CD4-positive, alpha-beta T cell treated with Interleukin-6 for 4 hours (primary cell): ENCODE measurements around the gene SLC39A8.
"Not testable (repeated sequence)": the region's sequence is repeated elsewhere in the genome, so short reads cannot be mapped to it uniquely, and the experiment has no call there.

Experiments
- DNase-seq: peaks from one replicate; pipeline ENCODE4 v3.0.0-alpha.2; 2020; ENCODE audit warnings: mixed read lengths

The SLC39A8 gene

DNA sequence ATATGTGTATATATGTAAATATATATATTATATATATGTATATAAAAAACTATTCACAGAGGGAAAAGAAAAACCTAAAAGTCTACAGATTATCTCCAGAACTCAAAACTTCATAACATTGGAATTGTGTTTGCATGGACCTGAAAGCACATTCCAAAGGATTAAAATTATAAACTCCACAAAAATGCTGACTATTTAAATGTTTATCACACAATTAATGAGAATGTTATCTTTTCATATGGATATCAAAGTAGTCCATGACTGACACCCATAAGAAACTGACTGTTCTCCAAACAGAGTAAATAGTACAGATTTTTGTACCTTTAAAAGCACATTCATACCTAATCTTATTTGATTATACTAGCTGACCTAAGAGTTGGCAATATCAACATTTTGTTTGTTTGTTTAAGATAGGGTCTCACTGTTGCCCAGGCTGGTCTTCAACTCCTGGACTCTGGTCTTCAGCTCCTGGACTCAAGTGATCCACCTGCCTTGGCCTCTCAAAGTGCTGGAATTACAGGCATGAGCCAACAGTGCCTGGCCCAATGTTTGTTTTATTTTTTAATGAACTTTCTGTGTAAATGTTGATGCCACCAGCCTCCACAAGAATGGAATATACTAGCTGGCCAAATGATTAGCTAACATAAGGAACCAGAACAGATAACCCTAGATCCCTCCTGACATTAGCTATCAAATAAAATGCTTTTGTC lies 50.0 kb downstream of the SLC39A8 start:
- no peak for DNase-seq

DNA sequence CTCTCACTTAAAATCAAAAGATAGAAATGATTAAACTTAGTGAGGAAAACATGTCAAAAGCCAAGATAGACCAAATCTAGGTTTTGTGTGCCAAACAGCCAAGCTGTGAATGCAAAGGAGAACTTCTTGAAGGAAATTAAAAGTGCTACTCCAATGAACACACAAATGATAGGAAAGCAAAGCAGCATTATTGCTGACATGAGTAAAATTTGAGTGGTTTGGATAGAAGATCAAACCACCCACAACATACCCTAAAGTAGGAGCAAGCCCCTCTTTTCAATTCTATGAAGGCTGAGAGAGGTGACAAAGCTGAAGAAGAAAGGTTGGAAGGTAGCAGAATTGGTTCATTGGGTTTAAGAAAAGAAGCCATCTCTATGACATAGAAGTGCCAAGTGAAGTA lies 56.8 kb downstream of the SLC39A8 start:
- DNase-seq, result no peak

DNA sequence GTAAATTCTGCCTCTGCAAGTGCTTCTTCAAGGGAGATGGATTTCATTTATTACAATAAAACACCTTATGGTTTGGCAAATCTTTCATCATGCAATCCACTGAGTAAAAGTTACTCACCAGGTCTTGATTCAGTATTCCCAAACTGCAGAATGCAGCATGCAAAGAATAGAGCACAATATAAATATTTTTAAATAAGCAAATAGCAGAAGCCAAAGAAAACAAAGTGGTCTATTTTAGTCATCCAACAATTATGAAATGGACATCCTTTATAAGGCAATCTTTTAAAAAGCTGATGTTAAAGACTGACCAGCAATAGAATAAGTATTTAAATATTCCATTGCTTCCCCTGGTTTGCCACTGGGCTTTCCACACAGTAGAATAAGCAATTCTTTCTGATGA lies 59.5 kb downstream of the SLC39A8 start:
- no peak for DNase-seq

DNA sequence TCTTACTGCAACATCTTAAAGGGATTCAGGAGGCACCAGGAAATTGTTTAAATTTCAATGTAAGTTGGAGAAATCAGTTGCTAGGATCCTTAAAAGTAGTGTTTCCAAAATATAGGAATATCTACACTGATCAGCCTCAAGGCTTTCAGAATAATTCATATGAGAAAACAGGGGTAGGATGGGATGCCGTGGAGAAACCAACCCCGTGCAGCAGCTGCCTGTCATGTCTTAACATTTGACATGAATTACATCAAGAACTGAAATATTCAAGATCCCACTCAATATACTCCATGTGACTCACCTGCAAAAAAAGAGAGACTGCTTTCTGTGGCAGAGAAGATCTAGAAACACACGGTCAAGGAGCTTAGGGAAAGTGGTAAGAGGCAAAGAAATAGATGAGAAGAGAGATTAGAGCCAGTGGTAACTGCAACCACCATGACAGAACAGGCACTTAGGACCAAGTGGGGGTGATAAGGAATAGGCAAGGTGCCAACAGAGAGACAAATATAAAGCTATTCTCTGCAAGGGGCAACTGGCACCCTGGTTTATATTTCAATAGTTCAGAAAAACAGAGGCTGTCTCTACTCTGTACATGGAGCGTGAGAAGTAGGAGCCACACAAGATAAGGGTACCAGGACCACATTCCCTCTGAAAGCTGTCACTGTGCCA lies 64.0 kb downstream of the SLC39A8 start:
- no peak for DNase-seq

DNA sequence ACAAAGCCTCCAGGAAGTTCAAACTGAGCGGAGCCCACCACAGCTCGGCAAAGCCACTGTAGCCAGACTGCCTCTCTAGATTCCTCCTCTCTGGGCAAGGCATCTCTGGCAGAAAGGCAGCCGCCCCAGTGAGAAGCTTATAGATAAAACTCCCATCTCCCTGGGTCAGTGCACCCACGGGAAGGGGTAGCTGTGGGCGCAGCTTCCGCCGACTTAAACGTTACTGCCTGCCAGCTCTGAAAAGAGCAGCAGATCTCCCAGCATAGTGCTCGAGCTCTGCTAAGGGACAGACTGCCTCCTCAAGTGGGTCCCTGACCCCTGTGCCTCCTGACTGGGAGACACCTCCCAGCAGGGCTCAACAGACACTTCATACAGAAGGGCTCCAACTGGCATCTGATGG lies 72.0 kb downstream of the SLC39A8 start:
- not testable (repeated sequence) for DNase-seq

DNA sequence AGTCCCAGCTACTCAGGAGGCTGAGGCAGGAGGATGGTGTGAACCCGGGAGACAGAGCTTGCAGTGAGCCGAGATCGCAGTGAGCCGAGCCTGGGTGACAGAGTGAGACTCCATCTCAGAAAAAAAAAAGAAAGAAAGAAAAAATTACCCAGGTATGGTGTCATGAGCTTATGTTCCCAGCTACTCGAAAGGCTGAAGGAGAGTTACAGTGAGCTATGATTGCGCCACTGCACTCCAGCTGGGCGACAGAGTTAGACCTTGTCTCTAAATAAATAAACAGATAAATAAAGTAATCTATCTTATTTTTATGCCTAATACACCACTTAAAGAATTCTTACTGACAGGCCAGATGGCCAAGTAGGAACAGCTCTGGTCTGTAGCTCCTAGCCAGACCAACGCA lies 73.0 kb downstream of the SLC39A8 start:
- no peak for DNase-seq

DNA sequence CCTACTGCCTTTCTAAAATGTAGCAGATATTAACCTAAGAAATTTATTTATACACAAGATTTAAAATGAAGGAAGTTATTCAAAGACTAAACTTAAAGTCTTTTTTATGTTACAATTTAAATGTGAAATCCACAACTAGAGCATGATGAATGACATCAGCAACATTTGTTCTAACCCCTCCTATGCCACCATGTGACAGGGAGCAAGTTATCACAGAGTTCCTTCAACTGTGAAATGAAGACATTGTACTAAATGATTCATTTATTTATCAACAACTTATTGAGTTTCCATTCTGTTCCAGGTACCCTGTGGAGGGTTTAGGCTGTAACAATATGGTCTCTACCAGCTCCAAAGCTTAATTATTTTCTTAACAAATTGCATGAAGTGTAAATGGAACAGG lies 76.9 kb downstream of the SLC39A8 start:
- DNase-seq, result no peak

DNA sequence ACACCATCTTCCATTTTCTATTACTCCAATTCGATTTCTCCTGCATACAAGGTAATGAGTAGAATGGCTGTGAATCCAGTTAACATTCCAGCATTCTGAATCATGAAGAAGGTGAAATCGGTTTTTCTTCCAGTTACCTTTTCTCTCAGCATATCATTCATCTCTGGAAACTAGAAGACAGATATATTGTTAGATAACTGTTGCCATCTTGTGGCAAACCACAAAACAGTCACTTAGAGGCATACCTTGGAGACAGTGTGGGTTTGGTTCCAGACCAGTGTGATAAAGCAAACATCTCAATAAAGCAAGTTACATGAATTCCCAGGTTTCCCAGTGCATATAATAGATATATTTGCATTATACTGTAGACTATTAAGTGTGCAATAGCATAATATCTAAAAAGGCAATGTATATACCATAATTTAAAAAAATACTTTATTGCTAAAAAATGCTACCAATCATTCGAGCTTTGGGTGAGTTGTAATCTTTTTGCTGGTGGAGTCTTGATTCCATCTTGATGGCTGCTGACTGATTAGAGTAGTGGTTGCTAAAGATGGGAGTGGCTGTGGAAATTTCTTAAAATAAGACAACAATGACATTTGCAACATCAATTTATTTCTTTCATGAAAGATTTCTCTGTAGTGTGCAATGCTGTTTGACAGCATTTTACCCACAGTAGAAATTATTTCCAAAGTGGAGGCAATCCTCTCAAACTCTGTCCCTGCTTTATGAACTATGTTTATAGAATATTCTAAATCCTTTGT lies 82.1 kb downstream of the SLC39A8 start:
- DNase-seq, result no peak

DNA sequence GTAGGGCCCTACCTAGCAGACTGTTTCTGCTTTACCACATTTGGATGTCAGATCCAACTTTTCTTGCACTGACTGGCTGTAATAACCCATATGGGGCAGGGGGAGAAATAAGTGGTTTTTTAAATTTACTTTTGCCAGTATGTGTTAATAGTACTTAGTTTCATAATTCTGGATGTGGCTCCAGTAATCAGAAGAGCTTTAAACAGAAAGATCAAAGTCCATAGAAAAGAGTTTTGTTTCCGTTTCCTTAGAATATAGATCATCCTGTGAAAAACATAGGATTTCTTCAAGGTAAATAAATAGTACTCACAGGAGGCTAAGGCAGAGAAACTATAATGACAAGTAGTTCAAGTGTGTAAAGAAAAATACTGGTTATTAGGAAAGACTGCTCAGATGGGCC lies 85.6 kb downstream of the SLC39A8 start:
- no peak for DNase-seq

DNA sequence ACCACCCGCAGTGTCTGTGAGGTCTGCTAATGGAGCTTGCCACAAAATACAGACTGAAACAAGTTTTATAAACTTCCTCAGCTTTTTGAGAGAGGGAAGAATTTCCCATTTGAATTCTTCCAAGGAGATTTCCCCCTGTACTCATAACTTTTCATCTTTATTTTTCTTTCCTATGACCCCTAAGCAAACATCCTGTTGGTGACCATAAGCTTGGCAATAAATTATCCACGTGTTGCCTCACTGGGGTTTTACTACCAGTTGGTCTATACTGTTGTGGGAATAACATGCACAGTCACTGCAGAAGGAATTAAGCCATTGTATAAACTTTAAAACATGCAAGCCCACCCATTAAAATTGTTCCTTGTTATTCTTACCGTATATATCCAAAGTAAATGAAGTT lies 86.2 kb downstream of the SLC39A8 start:
- DNase-seq, result no peak

DNA sequence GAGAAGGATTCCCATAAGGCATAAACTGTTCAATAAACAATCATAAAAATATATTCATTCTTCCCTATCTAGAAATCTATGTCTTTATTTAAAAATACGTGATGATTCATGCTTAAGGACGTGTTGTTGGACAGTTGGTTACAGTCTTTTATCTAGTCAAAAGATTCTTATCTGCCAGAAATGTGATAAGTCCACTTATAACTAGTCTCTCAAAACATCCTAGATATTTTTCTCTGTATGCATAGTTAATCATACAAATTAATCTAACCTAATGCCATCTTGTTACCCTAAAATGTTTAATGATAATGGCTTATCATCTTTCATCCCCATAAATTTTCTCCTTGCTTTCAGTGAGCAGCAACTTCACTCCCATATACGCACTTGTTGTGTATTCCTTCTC lies 89.0 kb downstream of the SLC39A8 start:
- DNase-seq, result no peak

DNA sequence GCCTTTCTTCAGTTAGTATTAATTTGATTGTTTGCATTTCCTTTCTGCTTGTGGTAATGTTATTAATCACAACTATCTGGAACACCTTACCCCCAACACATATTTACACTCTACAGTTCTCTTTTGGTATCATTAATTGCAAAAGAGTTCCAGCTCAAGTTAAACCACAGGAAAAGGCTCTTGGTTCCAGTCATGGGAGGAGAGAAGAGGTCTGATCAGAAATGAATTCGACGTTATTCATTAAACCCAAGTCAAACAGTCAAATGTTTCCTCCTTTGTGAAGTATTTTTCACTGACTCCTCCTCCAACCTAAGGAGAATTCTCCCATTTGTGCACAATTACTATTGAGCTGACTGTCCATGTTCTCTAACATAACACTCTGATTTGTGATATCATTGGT lies 91.4 kb downstream of the SLC39A8 start:
- no peak for DNase-seq

DNA sequence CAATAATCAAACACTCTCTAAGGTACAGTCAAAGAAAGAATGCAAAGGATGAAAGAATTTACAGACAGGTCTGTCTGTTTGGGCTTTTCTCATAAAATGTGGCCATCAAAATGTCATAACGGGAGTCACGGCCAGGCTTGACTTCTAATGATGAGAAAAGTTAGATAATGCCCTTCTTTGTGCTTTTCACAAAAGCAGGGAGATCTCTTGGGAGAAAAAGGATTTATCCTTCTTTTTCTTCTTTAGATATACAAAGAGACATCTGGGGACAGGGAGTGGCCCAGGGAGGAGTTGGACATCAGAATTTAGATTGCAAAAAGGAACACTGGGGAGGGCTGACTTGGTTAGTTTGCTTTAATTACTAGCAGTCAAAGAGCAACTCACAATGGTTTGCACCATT lies 93.1 kb downstream of the SLC39A8 start:
- no peak for DNase-seq

DNA sequence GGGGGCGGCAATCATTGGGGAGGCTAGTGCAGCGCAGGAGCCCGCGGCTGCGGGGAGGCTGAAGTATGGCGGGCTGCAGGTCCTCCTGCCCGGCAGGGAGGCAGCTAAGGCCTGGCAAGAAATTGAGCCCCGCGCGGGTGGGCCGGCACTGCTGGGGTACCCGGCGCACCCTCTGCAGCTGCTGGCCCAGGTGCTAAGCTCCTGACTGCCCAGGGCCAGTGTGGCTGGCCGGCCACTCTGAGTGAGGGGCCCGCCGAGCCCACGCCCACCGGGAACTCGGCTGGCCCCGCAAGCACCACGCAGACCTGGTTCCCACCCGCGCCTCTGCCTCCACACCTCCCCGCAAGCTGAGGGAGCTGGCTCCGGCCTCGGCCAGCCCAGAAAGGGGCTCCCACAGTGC lies 94.9 kb downstream of the SLC39A8 start:
- DNase-seq, result no peak

DNA sequence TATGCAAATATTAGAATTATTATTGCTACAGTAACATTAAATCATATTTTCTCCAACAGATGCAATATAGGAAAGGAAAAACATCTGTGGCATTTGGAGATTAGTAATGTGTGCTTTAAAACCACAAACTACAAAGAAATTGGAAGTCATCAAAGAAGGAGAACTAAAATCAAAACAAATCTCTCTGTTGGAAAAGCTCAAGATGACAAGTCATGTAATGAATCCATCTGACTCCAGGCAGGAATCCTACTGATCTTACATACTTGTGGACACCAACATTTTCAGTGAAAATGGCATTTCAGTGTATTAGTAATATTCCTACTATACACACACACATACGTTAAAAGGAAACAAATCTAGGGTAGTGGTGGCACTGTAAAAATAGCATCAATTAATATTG lies 98.2 kb downstream of the SLC39A8 start:
- no peak for DNase-seq

DNA sequence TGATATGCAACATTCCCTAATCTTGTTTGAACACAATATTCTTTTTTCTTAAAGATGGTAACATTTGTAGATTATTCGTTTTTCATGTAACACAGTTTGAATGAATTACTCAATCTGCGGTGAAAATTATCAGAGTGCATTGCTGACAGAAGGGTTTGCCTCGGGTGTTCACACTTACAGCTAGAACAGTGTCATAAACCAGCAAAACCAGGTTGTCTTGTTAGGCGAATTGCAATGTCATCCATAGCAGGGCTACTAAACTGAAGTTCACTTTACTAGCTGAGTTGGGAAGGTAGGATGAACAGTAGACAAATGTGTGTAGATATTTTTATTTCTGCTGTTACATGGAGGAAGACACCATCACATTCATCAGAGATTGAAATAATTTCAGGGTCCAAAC lies 98.9 kb downstream of the SLC39A8 start:
- no peak for DNase-seq

DNA sequence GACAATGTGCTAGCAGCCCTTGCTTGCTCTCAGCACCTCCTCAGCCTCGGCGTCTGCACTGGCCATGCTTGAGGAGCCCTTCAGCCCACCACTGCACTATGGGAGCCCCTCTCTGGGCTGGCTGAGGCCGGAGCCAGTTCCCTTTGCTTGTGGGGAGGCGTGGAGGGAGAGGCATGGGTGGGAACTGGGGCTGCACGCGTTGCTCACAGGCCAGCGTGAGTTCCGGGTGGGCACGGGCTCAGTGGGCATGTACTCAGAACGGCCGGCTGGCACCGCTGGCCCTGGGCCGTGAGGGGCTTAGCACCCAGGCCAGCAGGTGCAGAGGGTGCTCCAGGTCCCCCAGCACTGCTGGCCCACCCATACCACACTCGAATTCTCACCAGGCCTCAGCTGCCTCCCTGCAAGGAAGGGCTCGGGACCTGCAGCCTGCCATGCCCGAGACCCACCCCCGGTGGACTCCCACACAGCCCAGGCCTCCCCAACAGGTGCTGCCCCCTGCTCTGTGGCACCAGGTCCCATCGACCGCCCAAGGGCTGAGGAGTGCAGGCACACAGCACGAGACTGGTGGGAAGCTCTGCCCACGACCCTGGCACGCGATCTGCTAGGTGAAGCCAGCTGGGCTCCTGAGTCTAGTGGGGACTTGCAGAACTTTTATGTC lies 100.3 kb downstream of the SLC39A8 start:
- no peak for DNase-seq

DNA sequence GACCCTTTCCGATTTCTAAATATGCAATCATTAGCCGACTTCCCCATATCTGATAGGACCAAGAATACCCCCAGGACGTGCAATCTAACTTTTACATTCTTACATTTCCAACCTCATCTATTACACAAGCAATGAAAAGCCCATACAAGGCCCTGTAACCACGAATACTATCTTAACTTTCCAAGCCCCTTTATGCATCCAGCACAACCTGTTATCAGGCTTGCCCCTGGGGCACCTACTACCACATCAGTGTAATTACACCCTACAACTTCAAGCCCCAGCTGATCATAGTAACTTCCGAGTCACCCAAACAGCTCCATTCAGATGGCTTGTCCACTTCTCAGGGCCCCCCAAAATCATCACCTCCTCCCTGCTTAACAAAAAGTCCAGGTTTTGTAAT lies 102.0 kb downstream of the SLC39A8 start:
- not testable (repeated sequence) for DNase-seq

DNA sequence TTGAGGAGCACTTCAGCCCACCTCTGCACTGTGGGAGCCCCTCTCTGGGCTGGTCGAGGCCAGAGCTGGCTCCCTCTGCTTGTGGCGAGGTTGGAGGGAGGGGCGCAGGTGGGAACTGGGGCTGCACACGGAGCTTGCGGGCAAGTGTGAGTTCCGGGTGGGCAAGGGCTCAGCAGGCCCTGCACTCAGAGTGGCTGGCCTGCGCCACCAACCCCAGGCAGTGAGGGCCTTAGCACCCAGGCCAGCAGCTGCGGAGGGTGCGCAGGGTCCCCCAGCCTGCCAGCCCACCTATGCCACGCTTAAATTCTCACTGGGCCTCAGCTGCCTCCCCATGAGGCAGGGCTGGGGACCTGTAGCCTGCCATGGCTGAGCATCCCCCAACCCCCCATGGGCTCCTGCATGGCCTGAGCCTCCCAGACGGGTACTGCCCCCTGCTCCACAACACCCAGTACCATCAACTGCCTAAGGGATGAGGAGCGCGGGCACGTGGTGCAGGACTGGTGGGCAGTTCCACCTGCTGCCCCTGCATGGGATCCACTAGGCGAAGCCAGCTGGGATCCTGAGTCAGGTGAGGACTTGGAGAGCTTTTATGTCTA lies 110.9 kb downstream of the SLC39A8 start:
- no peak for DNase-seq

DNA sequence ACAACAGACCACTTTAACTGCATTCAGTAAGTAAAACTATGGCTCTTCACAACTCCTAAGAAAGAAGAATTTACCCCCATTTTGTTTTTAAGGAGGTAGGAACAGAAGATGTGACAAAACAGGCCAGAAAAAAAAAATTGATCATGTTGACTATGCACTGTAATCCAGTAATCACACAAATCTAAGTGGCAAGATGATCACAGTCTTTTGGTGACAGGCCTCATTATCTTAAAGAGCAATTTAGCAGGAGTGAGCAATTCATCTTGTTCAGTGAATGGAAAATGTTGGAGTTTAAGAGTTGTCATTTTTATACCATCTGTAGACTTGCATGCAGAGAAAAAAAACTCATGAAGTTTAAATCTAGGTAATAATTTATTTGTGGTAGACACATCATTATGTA lies 115.1 kb downstream of the SLC39A8 start:
- no peak for DNase-seq

DNA sequence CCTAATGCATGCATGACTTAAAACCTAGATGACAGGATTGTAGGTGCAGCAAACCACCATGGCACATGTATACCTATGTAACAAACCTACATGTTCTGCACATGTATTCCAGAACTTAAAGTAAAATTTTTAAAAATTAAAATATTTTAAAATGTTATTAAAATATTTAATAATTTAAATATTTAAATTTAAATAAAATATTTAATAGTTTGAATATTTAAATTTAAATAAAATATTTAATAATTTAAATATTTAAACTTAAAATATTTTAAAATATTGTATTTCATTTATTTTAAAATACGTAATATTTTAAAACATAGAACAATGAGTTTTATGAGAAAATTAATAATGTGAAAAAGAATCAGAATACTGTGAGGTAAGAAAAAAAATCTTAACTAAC lies 117.9 kb downstream of the SLC39A8 start:
- no peak for DNase-seq

DNA sequence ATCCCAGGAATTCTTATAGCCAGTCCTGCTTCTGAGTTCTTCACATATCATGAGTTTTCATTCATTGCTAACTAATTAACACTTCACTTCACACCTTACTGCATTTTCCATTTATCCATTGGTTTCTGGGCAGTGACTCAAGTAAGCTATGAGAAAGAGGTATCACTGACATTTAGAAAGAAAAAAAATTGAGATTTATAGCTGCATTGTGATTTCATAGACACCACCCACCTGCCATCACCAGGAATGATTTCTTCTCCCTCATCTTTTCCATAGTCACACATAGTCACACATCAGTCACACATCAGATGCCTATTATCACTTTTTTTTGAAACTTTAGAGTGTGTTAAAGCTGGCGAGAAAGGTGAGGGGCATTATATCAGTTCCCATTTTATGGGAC lies 121.8 kb downstream of the SLC39A8 start:
- DNase-seq, result no peak

DNA sequence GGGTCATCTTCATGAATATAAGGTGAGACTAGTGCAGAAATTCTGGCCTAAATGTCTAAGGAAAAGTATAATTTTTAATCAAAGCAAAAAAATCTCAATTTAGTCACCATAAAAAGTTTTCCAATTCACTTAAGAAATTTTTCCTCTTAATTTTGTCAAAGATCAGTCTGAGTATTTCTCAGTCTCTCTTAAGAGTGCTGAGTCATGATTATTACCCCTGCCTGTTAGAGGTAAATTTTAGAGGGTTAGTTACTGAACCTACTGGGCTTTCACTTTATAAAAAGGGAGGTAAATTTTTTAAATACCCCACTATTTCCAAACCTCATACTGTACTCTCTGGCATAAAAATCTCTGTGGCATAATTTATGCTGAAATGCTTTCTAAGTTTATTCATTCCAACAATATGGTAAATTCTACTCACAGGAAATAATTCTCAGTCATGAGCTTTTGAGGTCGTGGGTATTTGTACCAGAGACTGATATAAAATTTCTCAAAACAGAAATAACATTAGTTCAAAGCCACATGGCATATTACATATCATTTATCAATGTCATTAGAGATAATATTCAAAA lies 122.4 kb downstream of the SLC39A8 start:
- no peak for DNase-seq
